ENCODE data around the gene TCTN2. TPM values are rescaled to one million over a fixed set of nuclear protein-coding genes. Genes with fewer than 3 reads are reported as not detected.

Gene TCTN2
- total RNA-seq, 1 experiment from 2014 or later, result 7.3 TPM

DNA sequence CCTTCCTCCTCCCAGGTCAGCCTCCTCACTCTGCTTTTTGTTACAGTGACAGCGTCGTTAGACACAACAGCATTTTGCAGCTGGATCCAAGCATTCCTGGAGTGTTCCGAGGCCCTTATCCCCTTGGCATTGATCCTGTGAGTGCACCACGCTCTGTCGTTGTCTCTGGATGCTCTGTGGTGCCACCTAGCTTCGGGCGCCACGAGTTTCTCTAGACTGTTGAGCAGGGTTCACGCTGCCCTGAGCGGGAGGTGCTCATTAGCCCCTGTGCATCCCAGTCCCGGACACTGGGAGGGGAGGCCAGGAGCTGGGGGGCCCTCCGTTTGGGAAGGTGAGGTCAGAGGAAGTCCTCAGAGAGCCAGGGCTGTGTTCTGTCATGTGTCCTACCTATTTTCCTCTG is 73.9 kb downstream of the TCTN2 start:
- no peaks in the 10 kb centered on the region for H3K27me3 Mint-ChIP-seq (ENCODE audit: insufficient read depth, unreplicated experiment)
- TF ChIP-seq, protein P1, sequence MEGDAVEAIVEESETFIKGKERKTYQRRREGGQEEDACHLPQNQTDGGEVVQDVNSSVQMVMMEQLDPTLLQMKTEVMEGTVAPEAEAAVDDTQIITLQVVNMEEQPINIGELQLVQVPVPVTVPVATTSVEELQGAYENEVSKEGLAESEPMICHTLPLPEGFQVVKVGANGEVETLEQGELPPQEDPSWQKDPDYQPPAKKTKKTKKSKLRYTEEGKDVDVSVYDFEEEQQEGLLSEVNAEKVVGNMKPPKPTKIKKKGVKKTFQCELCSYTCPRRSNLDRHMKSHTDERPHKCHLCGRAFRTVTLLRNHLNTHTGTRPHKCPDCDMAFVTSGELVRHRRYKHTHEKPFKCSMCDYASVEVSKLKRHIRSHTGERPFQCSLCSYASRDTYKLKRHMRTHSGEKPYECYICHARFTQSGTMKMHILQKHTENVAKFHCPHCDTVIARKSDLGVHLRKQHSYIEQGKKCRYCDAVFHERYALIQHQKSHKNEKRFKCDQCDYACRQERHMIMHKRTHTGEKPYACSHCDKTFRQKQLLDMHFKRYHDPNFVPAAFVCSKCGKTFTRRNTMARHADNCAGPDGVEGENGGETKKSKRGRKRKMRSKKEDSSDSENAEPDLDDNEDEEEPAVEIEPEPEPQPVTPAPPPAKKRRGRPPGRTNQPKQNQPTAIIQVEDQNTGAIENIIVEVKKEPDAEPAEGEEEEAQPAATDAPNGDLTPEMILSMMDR (IDR thresholded peaks at IDR 0.05; ENCODE audit: insufficient read depth in 1 of 2, low read depth in 1 of 2, low read length in 1 of 2, severe bottlenecking in 1 of 2, unreplicated experiment in 1 of 2), result no peak
- ChIA-PET POLR2A (no interaction called here), CTCF (no interaction called here)
- DNase-seq, result peak in 1 of 2 experiments; percentile 13
- no peaks in the 10 kb centered on the region for H3K4me1 Mint-ChIP-seq (ENCODE audit: low read depth, unreplicated experiment)
- no peak overlapping the region for H3K27ac Mint-ChIP-seq (ENCODE audit: unreplicated experiment)
- intact Hi-C loops (cut with micrococcal nuclease; ENCODE audit: unreplicated experiment), result no loop called here
- BruUV-seq (replicated peaks), result no TSS peak
- H3K27me3 ChIP-seq (replicated peaks; ENCODE audit: control insufficient read depth, insufficient read depth, low read length), result no peaks in the 10 kb centered on the region
- no peak overlapping the region for H3K4me3 ChIP-seq (ENCODE audit: low read depth, low read length)
- H3K36me3 ChIP-seq (ENCODE audit: control insufficient read depth, insufficient read depth, low read length), result no peaks in the 10 kb centered on the region; the same call in 1 of the 2 replicates
- H3K36me3 Mint-ChIP-seq (ENCODE audit: insufficient read depth, unreplicated experiment), result peaks cover 57% of the 10 kb centered on the region
- no peaks in the 10 kb centered on the region for H3K9me3 Mint-ChIP-seq (ENCODE audit: unreplicated experiment)
- no peaks in the 10 kb centered on the region for H3K9me3 ChIP-seq
- no peaks in the 10 kb centered on the region for H3K4me1 ChIP-seq
- no peak overlapping the region for H3K4me3 Mint-ChIP-seq (ENCODE audit: unreplicated experiment)

- TF ChIP-seq, protein P1 (IDR thresholded peaks at IDR 0.05; ENCODE audit: insufficient read depth in 1 of 2, low read depth in 1 of 2, low read length in 1 of 2, severe bottlenecking in 1 of 2, unreplicated experiment in 1 of 2), result no peak
- Mint-ChIP-seq H3K36me3 (ENCODE audit: insufficient read depth, unreplicated experiment) (peaks cover 57% of the 10 kb centered on the region), H3K27ac (ENCODE audit: unreplicated experiment) (no peak overlapping the region), H3K9me3 (ENCODE audit: unreplicated experiment) (no peaks in the 10 kb centered on the region), H3K4me1 (ENCODE audit: low read depth, unreplicated experiment) (no peaks in the 10 kb centered on the region), H3K4me3 (ENCODE audit: unreplicated experiment) (no peak overlapping the region), H3K27me3 (ENCODE audit: insufficient read depth, unreplicated experiment) (no peaks in the 10 kb centered on the region)
- ChIA-PET POLR2A (no interaction called here), CTCF (no interaction called here)
- BruUV-seq (replicated peaks), result no TSS peak
- Histone ChIP-seq H3K4me1 (no peaks in the 10 kb centered on the region), H3K36me3 (ENCODE audit: control insufficient read depth, insufficient read depth, low read length) (no peaks in the 10 kb centered on the region; the same call in 1 of the 2 replicates), H3K4me3 (ENCODE audit: low read depth, low read length) (no peak overlapping the region), H3K9me3 (no peaks in the 10 kb centered on the region), H3K27me3 (replicated peaks; ENCODE audit: control insufficient read depth, insufficient read depth, low read length) (no peaks in the 10 kb centered on the region)
- intact Hi-C loops (cut with micrococcal nuclease; ENCODE audit: unreplicated experiment), result no loop called here
- no peak for DNase-seq
These were observed 76.4 kb downstream of the TCTN2 start for GRCh38 chr12:123747309-123747708.

GRCh38 chr12:123748161-123748560 is 77.2 kb downstream of the TCTN2 start:
- Histone ChIP-seq H3K4me3 (ENCODE audit: low read depth, low read length) (no peak overlapping the region), H3K27me3 (replicated peaks; ENCODE audit: control insufficient read depth, insufficient read depth, low read length) (no peaks in the 10 kb centered on the region), H3K4me1 (no peaks in the 10 kb centered on the region), H3K36me3 (ENCODE audit: control insufficient read depth, insufficient read depth, low read length) (no peaks in the 10 kb centered on the region; the same call in 1 of the 2 replicates), H3K9me3 (no peaks in the 10 kb centered on the region)
- H3K27ac Mint-ChIP-seq (ENCODE audit: unreplicated experiment), result no peak overlapping the region
- no peaks in the 10 kb centered on the region for H3K27me3 Mint-ChIP-seq (ENCODE audit: insufficient read depth, unreplicated experiment)
- no peaks in the 10 kb centered on the region for H3K9me3 Mint-ChIP-seq (ENCODE audit: unreplicated experiment)
- H3K4me3 Mint-ChIP-seq (ENCODE audit: unreplicated experiment), result no peak overlapping the region
- BruUV-seq (replicated peaks), result no TSS peak
- H3K4me1 Mint-ChIP-seq (ENCODE audit: low read depth, unreplicated experiment), result no peaks in the 10 kb centered on the region
- ChIA-PET POLR2A (no interaction called here), CTCF (interaction anchor here (0.6 kb wide), 1 partner anchor 620 kb away, joined by 12 read pairs; no protein-coding TSS in a partner anchor)
- DNase-seq, result no peak
- peaks cover 55% of the 10 kb centered on the region for H3K36me3 Mint-ChIP-seq (ENCODE audit: insufficient read depth, unreplicated experiment)
- TF ChIP-seq, protein P1 (IDR thresholded peaks at IDR 0.05; ENCODE audit: insufficient read depth in 1 of 2, low read depth in 1 of 2, low read length in 1 of 2, severe bottlenecking in 1 of 2, unreplicated experiment in 1 of 2), result no peak
- intact Hi-C loops (cut with micrococcal nuclease; ENCODE audit: unreplicated experiment), result no loop called here
